Hematopoietic multipotent progenitor cell treated with erythropoietin and hydrocortisone succinate and interleukin-3 and kit ligand, for 4 days (in vitro differentiated cells): ENCODE results near the gene TRIML1.
"Not testable (repeated sequence)": the region's sequence is repeated elsewhere in the genome, so short reads cannot be mapped to it uniquely, and the experiment has no call there.

ENCODE experiments used
- DNase-seq: peaks from one replicate; pipeline ENCODE4 v3.0.0-alpha.2; 2015

The TRIML1 gene

GRCh38 chr4:188154668-188155405 is 15.6 kb downstream of the TRIML1 start:
- DNase-seq, result no peak

- no peak for DNase-seq
Measured at GRCh38 chr4:188158336-188158735, 19.1 kb downstream of the TRIML1 start.

GRCh38 chr4:188159513-188160226 is 20.4 kb downstream of the TRIML1 start:
- not testable (repeated sequence) for DNase-seq

GRCh38 chr4:188160406-188160805 is 21.2 kb downstream of the TRIML1 start:
- DNase-seq, result no peak

- no peak for DNase-seq
Measured at GRCh38 chr4:188161167-188161566, 21.9 kb downstream of the TRIML1 start.

- DNase-seq, result no peak
Measured at GRCh38 chr4:188162698-188163097, 23.5 kb downstream of the TRIML1 start.

GRCh38 chr4:188168726-188169373 is 29.6 kb downstream of the TRIML1 start:
- no peak for DNase-seq

- DNase-seq, result no peak
Measured at GRCh38 chr4:188171551-188171950, 32.3 kb downstream of the TRIML1 start.

GRCh38 chr4:188175288-188175687 is 36.0 kb downstream of the TRIML1 start:
- no peak for DNase-seq

- no peak for DNase-seq
Measured at GRCh38 chr4:188177997-188178675, 38.9 kb downstream of the TRIML1 start.

GRCh38 chr4:188178806-188179205 is 39.6 kb downstream of the TRIML1 start:
- DNase-seq, result no peak

- no peak for DNase-seq
Measured at GRCh38 chr4:188187106-188187505, 47.9 kb downstream of the TRIML1 start.

- no peak for DNase-seq
Measured at GRCh38 chr4:188190461-188190860, 51.2 kb downstream of the TRIML1 start.

GRCh38 chr4:188194421-188194820 is 55.2 kb downstream of the TRIML1 start:
- no peak for DNase-seq

- DNase-seq, result no peak
Measured at GRCh38 chr4:188195389-188195985, 56.2 kb downstream of the TRIML1 start.

GRCh38 chr4:188196134-188196735 is 57.0 kb downstream of the TRIML1 start:
- no peak for DNase-seq
